ENCODE data around the gene LYZL6. TPM values are rescaled to one million over a fixed set of nuclear protein-coding genes. Genes with fewer than 3 reads are reported as not detected.

Gene LYZL6
- total and polyA plus RNA-seq, 2 of the 8 experiments (the other 6 are each of a cell fraction or from before 2014, with no cell fraction given), result not detected

DNA sequence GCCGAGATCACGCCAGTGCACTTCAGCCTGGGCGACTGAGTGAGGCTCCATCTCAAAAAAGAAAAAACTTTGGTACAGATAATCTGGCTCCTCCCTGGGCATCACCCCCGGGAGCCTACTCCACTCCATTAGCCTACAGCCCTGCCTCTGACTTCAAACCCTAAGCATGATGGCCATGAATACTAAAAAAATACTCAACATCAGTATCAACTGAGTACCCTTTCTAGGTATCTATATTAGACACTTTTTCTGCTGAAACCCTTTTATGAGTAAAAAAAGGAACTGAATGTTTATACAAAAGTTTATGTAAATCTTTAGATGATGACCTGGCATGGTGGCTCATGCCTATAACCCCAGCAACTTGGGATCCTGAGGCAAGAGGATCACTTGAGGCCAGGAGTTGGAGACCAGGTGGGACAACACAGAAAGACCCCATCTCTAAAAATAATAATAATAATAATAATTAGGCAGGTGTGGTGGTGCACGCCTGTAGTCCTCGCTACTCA, 19.9 kb downstream of the LYZL6 start (continued):
- TF ChIP-seq HDAC2 (IDR thresholded peaks at IDR 0.05; ENCODE audit: borderline replicate concordance in 1 of 2, low read depth in 2 of 2, low read length in 2 of 2), result no peak
